ENCODE data around the gene MATR3.

DNA sequence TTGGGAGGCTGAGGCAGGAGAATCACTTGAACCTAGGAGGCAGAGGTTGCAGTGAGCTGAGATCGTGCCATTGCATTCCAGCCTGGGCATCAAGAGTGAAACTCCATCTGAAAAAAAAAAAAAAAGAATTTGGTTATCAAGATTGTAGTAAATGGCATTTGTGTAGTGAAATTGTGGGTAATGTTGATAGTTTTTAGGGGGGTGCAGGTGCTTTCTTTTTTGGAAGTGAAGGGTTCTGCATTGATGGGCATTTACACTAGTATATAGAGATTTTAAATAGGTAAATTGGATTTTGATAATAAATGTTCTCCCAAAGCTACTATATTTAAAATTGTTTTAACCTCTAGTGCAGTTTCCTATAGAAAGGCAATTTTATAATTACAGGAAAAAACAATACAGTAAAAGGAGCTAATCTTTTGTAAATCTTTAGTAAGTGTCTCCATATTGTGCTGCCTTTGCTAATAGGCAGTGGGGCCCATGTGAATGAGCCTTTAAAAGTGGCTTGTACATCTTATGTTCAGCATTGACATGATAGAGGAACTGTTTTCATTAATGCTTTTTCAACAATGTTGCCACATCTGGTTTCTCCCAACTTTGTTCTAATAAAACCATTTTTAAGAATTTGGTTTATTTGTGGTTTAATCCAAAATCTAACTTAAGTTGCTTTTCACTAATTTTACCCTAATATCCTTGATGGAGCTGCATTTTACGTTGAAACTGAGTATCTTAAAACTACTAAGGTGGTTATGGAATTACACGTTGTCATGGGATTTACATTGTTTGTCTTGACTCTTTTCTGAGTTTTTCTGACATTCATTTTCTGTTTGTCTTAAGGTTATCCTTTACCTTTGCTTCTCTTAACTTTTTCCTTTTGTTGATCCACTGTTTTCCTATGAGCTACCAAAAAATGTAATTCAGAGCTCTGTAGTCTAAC, 11.1 kb downstream of the MATR3 start:
- TF ChIP-seq SP1 (IDR thresholded peaks at IDR 0.05), result no peak
- no peak for TF ChIP-seq BHLHE40 (IDR thresholded peaks at IDR 0.05; ENCODE audit: borderline replicate concordance)
- no peak for TF ChIP-seq FOXA1 (IDR thresholded peaks at IDR 0.05)
- no peak for TF ChIP-seq FOXM1 (IDR thresholded peaks at IDR 0.05; ENCODE audit: borderline replicate concordance)
- no peak for TF ChIP-seq L3MBTL2 (conservative IDR thresholded peaks at IDR 0.05)

All from HEK293T (cell line).